ENCODE results near the gene SLC38A8. TPM values are rescaled to one million over a fixed set of nuclear protein-coding genes. Genes with fewer than 3 reads are reported as not detected.

Gene SLC38A8
- total RNA-seq, 4 donors from 2014 or later = not detected

GRCh38 chr16:84026606-84027005 lies 16.0 kb downstream of the SLC38A8 start:
- no peak for DNase-seq
- Histone ChIP-seq H3K4me3 (no peak overlapping the region), H3K27me3 (no peaks in the 10 kb centered on the region), H3K36me3 (no peaks in the 10 kb centered on the region), H3K9me3 (peaks cover 0 to 3% of the 10 kb centered on the region in 2 donors), H3K27ac (no peak overlapping the region), H3K4me1 (no peaks in the 10 kb centered on the region)
- in situ Hi-C loops (cut with MboI; ENCODE audit: low pct_ligation_motif_present in 1 of 4, low pct_unique_long_range_greater_than_20kb in 1 of 4, low sequenced_read_pairs in 3 of 4) = no loop called here
- TF ChIP-seq POLR2AphosphoS5 (IDR thresholded peaks at IDR 0.05) = no peak
- intact Hi-C loops (cut with DNase I; ENCODE audit: low total_unique reads) = no loop called here
- WGBS, 2 donors (ENCODE audit: low coverage in 1 of 2) = 89 to 94% methylated on average over 7 to 10 of the region's 10 CpGs

DNA sequence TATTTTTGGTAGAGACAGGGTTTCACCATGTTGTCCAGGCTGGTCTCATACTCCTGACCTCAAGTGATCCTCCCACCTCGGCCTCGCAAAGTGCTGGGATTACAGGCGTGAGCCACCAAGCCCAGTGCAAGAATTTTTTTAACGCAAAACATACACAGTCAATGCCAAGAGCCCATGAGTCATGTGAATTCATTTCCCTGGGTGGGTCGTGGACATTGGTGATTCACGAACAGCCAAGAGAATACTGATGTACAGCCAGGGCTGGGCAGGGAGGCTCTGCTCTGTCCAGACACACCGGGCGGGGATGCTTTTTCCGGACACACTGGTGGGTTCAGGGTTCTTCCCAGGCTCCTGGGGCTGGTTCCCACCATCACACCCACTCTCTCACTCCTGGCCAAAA lies 17.7 kb downstream of the SLC38A8 start:
- intact Hi-C loops (cut with DNase I; ENCODE audit: low total_unique reads) (no loop called here), in situ Hi-C loops (cut with MboI; ENCODE audit: low pct_ligation_motif_present in 1 of 4, low pct_unique_long_range_greater_than_20kb in 1 of 4, low sequenced_read_pairs in 3 of 4) (no loop called here)
- no peak for DNase-seq
- 27 to 67% methylated on average over 3 to 9 of the region's 9 CpGs for WGBS, 2 donors (ENCODE audit: low coverage in 1 of 2)
- Histone ChIP-seq H3K4me3 (no peak overlapping the region), H3K27ac (no peak overlapping the region), H3K4me1 (no peaks in the 10 kb centered on the region), H3K27me3 (no peaks in the 10 kb centered on the region), H3K9me3 (peaks cover 0 to 7% of the 10 kb centered on the region in 2 donors), H3K36me3 (no peaks in the 10 kb centered on the region)
- TF ChIP-seq, protein P1, sequence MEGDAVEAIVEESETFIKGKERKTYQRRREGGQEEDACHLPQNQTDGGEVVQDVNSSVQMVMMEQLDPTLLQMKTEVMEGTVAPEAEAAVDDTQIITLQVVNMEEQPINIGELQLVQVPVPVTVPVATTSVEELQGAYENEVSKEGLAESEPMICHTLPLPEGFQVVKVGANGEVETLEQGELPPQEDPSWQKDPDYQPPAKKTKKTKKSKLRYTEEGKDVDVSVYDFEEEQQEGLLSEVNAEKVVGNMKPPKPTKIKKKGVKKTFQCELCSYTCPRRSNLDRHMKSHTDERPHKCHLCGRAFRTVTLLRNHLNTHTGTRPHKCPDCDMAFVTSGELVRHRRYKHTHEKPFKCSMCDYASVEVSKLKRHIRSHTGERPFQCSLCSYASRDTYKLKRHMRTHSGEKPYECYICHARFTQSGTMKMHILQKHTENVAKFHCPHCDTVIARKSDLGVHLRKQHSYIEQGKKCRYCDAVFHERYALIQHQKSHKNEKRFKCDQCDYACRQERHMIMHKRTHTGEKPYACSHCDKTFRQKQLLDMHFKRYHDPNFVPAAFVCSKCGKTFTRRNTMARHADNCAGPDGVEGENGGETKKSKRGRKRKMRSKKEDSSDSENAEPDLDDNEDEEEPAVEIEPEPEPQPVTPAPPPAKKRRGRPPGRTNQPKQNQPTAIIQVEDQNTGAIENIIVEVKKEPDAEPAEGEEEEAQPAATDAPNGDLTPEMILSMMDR (IDR thresholded peaks at IDR 0.05) = no peak
- TF ChIP-seq POLR2AphosphoS5 (IDR thresholded peaks at IDR 0.05) (no peak), EP300 (IDR thresholded peaks at IDR 0.05; ENCODE audit: low read depth) (no peak), POLR2A (IDR thresholded peaks at IDR 0.05) (no peak)

GRCh38 chr16:84022644-84023043 lies 20.0 kb downstream of the SLC38A8 start:
- intact Hi-C loops (cut with DNase I; ENCODE audit: low total_unique reads) = no loop called here
- no peaks in the 10 kb centered on the region for H3K36me3 ChIP-seq

DNA sequence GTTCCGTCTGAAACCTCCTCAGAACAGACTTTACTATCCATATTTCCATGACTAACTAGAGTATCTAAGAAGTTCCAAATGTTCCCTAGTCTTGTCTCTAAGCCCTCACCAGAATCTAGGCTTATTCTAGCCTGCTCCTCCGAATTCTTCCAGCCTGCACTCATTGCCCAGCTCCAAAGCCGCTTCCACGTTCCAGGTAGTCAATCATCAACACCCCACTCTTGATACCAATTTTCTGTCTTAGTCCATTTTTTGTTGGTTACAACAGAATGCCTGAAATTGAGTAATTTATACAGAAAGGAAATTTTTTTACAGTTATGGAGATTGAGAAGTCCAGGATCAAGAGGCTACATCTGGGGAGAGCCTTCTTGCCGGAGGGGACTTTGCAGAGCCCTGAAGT lies 21.1 kb downstream of the SLC38A8 start:
- Histone ChIP-seq H3K36me3 (no peaks in the 10 kb centered on the region), H3K9me3 (peaks cover 0 to 7% of the 10 kb centered on the region in 2 donors), H3K4me3 (no peak overlapping the region), H3K27ac (no peak overlapping the region), H3K27me3 (no peaks in the 10 kb centered on the region), H3K4me1 (no peaks in the 10 kb centered on the region)
- intact Hi-C loops (cut with DNase I; ENCODE audit: low total_unique reads) (no loop called here), in situ Hi-C loops (cut with MboI; ENCODE audit: low pct_ligation_motif_present in 1 of 4, low pct_unique_long_range_greater_than_20kb in 1 of 4, low sequenced_read_pairs in 3 of 4) (no loop called here)
- WGBS, 2 donors (ENCODE audit: low coverage in 1 of 2) = 86% methylated on average over 5 of the region's 5 CpGs; no CpG with 5 or more reads in 1 of the 2 donors
- no peak for TF ChIP-seq POLR2AphosphoS5 (IDR thresholded peaks at IDR 0.05)
- TF ChIP-seq, protein P1 (IDR thresholded peaks at IDR 0.05) = no peak
- no peak for TF ChIP-seq POLR2A (IDR thresholded peaks at IDR 0.05)
- no peak for TF ChIP-seq EP300 (IDR thresholded peaks at IDR 0.05; ENCODE audit: low read depth)
- no peak for DNase-seq

More at GRCh38 chr16:84022644-84023043, 20.0 kb downstream of the SLC38A8 start:
- in situ Hi-C loops (cut with MboI; ENCODE audit: low pct_ligation_motif_present in 1 of 4, low pct_unique_long_range_greater_than_20kb in 1 of 4, low sequenced_read_pairs in 3 of 4) = no loop called here
- no peaks in the 10 kb centered on the region for H3K27me3 ChIP-seq
- no peak overlapping the region for H3K27ac ChIP-seq
- no peak for DNase-seq
- TF ChIP-seq EP300 (IDR thresholded peaks at IDR 0.05; ENCODE audit: low read depth) (no peak), POLR2AphosphoS5 (IDR thresholded peaks at IDR 0.05) (no peak), POLR2A (IDR thresholded peaks at IDR 0.05) (no peak)
- TF ChIP-seq, protein P1 (IDR thresholded peaks at IDR 0.05) = no peak
- no peak overlapping the region for H3K4me3 ChIP-seq
- no peaks in the 10 kb centered on the region for H3K4me1 ChIP-seq
- H3K9me3 ChIP-seq = peaks cover 0 to 7% of the 10 kb centered on the region in 2 donors
- 75 to 83% methylated on average over 7 to 11 of the region's 11 CpGs for whole genome bisulfite sequencing, 2 donors (ENCODE audit: low coverage in 1 of 2)

DNA sequence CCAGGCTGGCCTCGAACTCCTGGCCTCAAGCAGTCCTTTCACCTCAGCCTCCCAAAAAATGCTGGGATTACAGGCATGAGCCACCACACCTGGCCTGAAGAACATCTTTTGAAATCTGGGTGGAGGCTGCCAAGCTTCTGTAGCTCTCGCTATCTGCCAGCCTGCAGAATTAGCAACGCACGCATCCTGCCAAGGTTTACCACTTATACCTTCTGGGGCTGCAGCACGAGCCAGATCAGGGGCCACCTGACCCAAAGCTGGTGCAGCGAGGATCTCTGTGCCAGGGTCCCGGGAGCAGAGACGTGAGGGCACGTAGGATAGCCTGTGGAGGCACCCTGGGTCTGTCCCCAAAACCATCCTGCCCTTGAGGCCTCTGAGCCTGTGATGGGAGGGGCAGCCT lies 22.2 kb downstream of the SLC38A8 start:
- Histone ChIP-seq H3K4me1 (no peaks in the 10 kb centered on the region), H3K4me3 (no peak overlapping the region), H3K9me3 (peaks cover 0 to 7% of the 10 kb centered on the region in 2 donors), H3K36me3 (no peaks in the 10 kb centered on the region), H3K27ac (no peak overlapping the region), H3K27me3 (no peaks in the 10 kb centered on the region)
- WGBS, 2 donors (ENCODE audit: low coverage in 1 of 2) = 91% methylated on average over 8 of the region's 9 CpGs; no CpG with 5 or more reads in 1 of the 2 donors
- in situ Hi-C loops (cut with MboI; ENCODE audit: low pct_ligation_motif_present in 1 of 4, low pct_unique_long_range_greater_than_20kb in 1 of 4, low sequenced_read_pairs in 3 of 4) = no loop called here
- no peak for DNase-seq
- TF ChIP-seq EP300 (IDR thresholded peaks at IDR 0.05; ENCODE audit: low read depth) = no peak
- TF ChIP-seq POLR2AphosphoS5 (IDR thresholded peaks at IDR 0.05) = no peak
- TF ChIP-seq, protein P1 (IDR thresholded peaks at IDR 0.05) = no peak
- TF ChIP-seq POLR2A (IDR thresholded peaks at IDR 0.05) = no peak
- intact Hi-C loops (cut with DNase I; ENCODE audit: low total_unique reads) = no loop called here
